Stimulated activated CD8-positive, alpha-beta memory T cell treated with anti-CD3 and anti-CD28 coated beads, Interleukin-4, amount 100 ng/mL, for 1 hour (primary cell): ENCODE data around the gene FRMD4A.
"Not testable (repeated sequence)": the region's sequence is repeated elsewhere in the genome, so short reads cannot be mapped to it uniquely, and the experiment has no call there.

ENCODE experiments used
- DNase-seq, 2 donors: peaks; one replicate each; pipeline ENCODE4 v3.0.0-alpha.2; 2020; ENCODE audit warnings: low read depth in 2 of 2, low spot score in 1 of 2

FRMD4A gene

DNA sequence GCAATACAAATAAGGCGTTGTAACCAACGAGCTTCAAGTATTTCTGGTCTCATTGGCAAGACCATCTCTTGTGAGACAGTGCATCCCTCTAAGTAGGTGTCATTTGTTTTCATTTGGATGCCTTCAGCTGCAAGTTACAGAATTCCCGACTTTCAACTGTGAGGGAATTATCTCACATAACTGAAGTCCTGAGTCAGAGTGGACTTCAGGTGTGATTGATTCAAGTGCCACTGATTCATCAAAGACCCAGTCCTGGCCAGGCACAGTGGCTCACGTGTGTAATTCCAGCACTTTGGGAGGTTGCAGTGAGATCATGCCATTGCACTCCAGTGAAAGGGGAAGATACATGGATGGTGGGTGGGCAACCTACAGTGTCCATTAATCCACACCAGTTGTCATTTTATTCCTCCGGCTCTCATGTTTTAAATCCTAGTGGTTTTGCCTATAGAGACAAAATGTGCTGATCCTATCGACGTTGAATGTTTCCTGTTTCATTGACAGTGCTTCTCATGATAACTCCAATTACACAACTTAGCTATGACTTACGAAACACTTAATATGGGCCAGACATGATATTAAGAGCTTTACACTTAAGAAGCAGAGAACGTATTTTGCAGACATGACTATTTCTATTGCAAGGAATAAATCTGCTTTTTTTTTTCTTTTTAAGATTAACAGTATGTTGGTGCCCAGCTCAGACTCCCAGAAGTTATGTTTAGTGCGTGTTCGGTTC lies 268.0 kb downstream of the FRMD4A start:
- DNase-seq, result no peak

DNA sequence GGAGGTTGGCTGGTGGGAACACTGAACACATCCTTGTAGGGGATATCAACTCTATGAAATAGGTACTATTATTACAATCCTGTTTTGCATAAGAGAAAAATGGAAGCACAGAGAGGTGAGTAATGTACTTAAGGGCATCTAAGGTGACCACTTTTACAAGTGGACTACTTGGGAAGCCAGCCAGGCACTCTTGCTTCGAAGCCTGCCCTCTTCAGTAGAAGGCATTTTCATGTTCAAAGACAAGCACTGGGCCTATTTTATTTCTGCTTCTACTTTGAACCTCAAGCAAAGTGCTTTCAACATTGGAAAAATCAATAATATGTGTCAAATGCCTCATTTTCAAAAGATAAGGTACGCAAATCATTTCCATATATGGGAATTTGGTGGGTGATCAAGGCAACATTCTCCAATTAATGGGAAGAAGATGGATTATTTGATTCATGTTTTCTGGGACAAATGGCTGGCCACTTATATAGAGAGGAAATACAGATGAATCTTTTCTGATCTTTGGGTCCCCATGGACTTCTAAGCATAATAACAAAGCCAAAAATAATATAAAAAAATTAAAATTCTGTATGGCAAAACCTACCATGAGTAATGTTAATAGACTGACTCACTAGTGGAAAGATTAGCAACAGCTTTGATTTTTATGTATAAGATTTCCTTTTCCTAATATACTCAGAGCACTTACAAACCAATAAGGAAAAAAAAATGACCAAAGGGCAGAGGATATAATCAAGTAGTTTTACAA lies 270.2 kb downstream of the FRMD4A start:
- DNase-seq, result no peak

DNA sequence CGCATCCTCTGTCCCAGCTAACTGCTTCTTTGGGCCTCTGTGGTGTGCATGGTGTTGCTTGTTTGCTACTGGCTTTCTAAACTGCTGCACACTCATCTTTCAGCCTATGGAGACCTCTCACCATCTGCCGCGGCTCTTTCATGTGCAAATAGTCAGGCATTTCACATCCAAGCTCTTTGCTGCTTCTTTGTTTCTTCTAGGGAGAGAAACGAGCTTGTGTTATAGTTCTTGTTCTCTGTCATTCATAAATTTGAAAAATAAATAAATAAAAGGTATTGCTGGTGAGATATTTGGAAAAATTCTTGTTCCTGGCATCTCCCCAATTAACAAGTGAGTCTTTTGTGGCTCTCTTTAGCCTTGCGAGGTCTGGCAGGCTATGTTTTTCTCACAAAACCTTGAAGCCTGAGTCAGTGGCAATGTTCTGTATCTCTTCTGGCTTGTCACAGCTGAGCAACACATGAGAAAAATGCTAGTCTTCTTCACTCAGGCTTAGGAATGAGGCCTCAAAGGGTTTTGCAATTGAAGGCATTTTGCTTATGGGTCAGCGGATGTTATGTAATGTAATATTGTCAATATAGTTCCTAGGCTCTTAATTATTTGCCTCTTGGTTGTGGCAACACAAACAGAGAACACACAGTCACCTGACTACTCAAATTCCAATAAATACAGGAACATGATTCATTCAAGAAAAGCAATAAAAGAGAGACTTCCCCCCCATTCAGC lies 274.0 kb downstream of the FRMD4A start:
- no peak for DNase-seq

DNA sequence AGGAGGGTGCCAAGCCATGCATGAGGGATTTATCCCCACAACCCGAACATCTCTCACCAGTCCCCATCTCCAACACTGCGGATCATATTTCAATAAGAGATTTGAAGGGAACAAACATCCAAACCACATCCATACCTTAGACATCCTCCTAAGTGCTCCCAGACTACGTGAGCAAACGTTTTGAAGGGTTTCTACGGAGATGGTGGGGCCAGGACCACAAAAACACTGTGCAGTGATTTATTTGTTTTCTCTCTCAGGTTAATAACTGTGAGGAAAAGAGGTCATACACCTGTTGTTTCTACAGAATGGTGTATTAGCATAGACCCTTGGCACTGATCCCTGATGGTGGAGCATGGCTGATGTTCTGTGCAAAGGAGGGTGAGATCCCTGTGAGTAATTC lies 277.8 kb downstream of the FRMD4A start:
- no peak for DNase-seq

DNA sequence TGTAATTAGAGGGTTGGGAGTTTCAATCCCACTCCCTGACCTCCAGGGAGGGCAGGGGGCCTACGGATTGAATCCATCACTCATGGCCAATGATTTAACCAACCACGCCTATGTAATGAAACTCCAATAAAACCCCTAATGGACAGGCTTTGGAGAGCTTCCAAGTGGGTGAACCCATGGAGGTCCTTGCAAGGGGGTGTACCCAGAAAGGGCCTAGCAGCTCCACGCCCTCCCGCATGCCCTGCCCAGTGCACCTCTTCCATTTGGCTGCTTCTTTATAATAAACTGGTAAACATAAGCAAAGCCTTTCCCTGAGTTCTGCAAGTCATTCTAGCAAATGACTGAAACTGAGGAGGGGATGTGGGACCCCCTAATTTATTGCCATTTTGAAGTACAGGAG lies 280.1 kb downstream of the FRMD4A start:
- DNase-seq, result no peak

DNA sequence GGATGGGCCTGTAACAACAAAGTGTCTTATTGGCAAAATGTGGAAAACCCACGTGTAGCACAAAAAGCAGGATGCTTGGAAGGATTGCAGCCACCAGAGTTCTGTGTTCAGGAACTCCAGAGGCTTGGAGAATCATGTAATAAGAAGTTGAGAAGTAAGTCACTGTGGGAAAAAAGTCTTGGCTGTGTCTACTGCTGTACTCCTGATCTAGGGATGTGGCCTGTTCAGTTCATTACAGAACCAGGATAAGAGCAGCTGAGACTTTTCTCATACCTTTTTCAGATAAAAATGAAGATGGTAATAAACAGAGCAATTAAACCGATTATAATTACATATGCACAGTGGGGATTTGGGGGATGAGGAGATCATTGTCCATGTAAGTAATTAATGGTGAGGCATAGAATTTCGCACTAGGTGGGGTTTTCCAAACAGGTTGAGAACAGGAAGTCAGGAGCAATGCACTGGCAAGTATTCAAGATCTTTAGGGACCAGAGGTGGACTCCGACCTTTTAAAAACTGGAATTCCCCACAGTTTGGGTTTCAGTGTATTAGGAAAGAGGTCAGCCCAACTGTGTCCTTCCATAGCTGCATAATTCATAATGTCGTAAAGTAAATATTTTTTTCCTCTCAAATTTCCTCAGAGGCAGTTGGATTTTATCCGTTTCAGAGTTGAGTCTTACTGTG lies 281.7 kb downstream of the FRMD4A start:
- DNase-seq, result no peak

DNA sequence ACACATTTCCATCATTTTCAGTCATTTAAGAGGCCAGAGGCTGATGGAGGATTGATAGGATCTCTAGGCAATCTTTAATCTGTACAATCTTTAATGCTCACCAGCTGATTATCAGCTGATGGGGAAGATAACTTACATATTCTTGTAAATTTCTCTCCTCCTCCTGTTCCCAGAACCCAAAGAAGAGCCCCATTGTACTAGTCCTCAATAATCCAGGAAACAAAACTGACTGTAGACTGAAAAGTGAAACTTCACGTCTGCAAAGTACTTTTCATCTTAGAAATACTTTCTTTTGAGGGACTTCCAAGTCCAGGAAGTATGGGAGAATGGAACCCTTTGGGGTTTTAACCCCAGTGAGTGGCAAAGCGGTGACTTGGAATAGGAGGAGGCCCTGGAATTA lies 283.3 kb downstream of the FRMD4A start:
- DNase-seq, result no peak

DNA sequence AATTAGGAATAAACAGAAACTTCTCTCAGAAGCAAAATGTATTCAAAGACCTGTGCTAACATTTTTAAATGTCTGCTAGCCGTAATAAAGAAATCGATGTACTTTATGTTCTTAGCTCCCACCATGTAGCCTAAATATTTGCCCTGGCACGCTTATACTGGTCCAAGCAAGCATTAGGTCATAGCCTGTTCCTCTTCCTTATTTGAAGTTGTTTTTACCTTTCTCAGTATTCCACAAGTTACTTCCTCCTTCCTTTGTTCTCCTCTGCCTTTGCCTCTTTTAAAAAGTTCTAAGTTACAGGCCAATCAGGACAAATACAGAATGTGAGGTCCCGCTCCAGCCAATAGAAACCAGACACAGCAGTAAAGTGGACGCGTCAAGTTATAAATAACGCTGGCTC lies 288.7 kb downstream of the FRMD4A start:
- not testable (repeated sequence) for DNase-seq

DNA sequence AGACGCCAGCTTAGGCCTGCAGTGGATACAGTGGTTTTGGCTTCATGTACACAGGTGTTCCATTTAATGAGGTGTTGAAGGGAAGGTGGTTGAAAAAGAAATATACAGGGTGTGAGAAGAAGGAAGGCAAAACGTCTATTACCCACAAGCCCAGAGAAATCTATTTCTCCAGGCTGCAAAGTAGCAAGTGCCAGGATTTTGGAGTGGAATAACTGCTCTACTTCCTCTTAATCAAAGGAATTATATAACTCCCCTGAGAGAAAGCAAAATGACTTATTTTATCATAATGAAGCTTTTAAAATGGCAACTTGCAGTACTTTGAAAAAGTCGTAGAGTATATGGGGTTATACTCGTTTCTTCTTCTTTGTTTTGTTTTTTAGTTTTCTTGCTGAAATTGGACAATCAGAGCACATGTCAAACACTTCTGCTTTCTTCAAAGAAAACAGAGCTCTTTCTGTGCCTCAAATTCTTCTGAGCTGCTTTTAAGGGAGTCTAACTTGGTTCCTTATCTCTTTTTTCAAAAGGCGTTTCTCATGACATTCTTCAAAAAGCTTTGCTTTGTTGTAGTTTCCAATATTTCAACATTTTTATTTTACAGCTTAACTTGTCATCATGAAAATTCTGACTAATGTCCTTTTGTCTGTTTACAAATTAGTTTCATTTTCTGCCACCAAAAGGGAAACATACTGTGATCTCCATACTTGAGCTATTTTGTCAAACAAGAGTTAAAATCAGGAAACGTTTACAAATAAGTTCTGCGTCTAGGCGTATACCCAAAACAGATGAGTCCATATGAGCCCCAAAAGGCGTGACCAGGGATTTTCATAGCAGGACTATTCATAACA lies 289.7 kb downstream of the FRMD4A start:
- DNase-seq, result no peak

DNA sequence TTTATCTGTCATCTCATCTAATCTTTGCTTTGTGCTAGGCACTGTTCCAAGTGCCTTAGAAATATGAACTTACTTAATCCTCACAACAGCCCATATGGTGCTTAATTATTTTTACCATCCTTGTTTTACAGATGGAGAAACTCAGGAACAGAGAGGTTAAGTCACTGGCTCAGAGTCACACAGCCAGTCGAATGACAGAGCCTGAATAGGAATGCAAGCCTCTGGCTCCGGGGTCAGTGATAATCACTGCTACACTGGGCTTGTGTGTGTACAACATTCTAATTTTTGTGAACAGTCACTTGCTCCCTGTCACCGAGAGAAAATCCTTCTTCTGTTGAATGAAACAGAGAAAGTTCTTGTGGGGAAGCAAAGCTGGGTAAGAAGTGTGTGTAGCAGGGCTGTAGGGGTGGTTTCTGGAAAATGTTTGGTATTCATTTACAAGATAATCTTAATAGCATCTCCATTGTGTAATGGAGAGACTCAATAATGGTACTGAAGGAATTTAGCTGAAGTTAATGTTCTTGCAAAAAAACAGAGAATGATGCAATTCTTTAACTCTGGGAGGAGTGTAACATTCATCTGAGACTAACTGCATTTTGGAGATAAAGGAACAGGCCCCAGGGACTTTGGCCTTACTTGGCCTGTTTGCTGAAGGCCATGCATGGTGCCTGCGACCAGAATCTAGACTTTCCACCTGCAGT lies 290.6 kb downstream of the FRMD4A start:
- no peak for DNase-seq

DNA sequence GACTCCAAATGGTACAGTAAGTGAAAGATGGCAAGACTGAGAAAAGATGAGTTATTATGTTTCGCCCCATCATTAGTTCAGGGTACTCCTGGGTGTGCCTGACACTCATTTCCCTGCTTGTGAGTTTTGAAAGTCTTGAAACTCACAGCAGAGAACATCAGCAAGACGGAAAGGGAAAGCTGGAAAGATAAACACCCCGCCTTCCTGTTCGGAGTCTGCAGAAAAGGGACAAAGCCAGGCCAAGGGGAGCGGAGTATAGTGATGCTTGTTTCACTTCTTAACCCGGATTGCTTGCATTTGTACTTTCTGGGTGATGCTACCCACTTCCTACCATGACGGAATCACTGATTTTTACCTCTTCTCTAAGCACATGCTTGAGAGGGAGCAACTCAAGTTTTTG lies 294.5 kb downstream of the FRMD4A start:
- DNase-seq, result no peak

DNA sequence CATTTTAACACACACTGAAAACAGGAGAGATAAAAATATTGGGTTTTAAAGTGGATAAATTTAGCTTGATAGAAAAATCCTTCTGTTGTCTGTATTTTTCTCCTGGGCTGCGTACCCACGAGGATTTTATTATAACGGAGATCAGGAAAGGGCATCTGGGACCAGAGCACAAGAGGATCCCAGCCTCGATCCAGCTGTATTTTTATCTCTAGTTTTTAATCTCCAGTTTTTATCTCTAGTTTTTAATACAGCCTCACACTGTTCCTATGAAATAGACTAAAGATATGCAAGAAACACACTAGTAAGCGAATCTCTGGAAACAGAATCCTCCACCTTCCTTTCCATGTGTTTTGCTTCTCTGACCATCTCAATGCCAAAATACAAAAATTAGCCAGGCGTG lies 295.2 kb downstream of the FRMD4A start:
- no peak for DNase-seq

DNA sequence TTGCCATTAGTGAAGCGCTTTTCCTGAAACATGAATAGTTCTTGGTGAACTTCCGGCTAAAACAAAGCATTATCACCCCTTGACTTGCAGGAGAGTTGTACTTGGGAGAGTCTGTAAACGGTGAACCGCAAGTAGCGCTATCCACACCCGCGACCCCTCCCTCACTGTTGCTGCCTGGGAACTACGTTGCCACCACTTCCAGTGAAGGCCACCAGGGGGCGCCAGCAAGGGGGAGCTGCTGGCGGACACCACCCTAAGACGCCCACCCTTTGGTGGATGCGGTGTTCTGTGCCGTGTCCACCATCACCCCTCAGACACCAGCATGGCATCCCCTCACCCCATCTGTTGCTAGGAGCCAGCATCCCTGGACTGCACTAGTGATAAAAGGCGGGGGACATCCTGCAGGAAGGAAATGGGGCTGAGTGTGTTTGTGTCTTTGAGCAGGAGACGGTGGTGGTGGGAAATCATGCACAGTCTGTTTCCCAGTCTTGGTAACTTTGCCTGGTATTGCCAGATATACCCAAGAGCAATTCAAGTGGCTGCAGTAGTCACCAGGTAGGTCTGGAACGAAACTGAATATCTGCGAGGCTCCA lies 298.2 kb downstream of the FRMD4A start:
- no peak for DNase-seq

DNA sequence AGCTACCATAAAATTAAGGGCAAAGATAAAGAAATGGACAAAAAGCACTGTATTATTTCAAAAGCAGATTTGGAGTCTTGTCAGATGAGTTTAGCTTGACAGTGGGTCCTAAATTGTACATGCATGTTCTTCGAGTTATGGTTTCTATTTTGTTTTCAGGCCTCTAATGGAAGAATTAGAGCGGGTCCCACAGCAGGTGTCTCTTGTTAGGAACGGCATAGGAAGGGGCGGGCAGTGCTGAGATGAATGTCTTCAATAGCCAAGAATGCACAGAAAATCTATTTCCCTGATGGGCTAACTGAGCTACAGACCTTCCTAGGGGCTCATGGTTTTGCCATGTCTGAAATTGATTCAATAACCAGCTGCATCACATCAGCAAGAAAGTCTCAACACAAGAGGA lies 304.4 kb downstream of the FRMD4A start:
- no peak for DNase-seq

DNA sequence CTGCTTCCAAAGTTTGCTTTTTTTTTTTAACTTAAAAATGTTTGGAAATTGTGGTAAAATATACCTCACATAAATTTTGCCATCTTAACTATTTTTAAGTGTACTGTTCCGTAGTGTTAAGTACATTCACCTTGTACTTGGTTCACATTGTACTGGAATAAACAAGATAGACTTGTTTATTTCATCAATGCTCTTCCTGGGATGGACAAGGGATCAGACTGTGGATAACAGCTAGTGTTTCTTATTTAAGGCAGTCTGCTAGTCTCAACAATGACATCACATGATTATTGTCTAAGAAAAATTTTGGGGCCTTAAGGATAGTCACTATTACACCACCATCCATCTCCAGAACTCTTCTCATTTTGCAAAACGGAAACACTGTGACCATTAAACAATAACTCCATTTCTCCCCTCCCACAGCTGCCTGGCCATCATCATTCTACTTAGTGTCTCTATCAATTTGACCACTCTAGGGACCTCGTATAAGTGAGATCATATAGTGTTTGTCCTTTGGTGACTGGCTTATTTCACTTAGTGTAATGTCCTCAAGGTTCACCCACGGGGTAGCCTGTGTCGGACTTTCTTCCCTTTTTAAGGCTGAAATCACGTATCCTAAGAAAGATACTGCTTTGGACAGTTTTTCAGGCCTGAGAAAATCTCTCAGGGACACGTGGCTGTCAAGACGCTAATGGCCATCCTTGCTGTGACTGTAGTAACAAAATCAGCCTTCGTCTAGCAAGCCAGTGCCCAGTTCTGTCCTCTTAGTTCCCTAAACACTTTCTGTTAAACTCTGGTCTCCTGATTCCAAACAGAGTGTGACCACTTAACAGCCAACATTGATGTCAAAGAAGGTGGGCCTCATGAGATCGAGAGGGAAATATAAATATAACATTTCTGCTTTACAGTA lies 305.2 kb downstream of the FRMD4A start:
- no peak for DNase-seq

DNA sequence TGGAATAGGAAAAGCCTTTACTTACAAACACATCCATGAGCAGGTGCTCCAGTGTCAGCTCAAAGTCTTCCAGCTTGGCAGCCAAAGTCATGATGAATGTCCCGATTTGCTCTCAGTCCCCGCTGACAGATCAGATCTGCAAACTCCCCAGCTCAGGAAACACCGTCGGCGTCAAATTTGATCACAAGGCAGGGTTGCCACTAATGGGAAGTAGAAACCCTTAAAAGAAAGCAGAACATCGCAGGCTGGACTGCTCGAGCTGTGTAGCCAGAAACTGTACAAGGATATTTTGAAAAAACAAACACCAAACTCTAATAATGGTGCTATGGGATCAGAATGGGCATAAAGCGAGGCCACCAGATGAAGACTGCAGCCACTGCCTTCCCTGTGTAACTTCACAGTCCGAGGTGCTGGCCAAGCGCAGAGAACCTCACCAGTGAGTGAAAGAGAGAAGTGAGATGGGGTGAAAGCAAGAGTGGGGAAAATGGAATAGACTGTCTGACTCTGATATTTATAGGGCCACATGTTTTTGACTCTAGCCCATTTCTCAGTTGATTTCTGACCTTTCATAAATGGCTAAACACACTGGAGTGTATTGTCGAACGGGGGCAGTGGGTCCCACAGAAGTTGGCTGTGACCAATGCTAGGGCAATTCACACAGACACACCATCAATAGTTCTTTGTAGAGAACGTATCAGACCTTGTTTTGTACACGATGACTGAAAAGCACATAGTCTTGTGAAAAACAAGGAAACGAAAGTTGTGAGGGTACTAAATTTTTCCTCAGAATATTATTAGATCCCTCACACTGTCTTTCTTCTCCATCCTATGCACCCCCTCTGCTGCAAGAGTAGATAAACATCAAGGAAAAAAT lies 306.2 kb downstream of the FRMD4A start:
- no peak for DNase-seq

DNA sequence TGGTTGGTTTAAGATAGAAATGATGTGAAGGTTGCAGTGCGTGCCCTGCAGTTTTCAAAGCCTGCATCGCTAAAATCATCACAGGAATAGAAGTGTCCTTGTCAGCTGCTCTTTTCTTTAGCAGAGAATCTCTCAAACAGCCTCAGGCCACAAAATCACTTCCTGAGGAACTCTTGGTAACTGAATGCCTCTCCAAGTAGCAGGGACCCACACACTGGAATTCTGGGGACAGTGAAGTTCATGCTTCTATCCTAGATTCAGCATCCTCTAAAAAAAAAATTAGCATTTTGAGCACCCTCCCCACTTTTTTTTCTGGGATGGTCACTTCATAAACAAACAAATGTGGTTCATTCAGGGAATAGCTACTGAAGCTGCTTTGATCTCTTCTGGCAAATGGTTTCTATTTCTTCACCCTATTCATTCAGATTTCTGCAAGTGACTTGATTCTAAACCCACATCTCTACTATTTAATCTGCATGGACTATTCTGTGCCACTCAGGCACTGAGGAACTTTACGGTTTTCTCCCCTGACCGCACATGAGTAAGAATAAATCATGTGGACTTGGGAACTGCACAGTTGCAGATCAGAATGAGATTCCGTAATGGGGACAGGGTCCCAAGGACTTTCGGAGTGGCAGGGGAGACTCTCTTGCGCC lies 306.9 kb downstream of the FRMD4A start:
- DNase-seq, result no peak
